ENCODE data around the gene TIMM22.

DNA sequence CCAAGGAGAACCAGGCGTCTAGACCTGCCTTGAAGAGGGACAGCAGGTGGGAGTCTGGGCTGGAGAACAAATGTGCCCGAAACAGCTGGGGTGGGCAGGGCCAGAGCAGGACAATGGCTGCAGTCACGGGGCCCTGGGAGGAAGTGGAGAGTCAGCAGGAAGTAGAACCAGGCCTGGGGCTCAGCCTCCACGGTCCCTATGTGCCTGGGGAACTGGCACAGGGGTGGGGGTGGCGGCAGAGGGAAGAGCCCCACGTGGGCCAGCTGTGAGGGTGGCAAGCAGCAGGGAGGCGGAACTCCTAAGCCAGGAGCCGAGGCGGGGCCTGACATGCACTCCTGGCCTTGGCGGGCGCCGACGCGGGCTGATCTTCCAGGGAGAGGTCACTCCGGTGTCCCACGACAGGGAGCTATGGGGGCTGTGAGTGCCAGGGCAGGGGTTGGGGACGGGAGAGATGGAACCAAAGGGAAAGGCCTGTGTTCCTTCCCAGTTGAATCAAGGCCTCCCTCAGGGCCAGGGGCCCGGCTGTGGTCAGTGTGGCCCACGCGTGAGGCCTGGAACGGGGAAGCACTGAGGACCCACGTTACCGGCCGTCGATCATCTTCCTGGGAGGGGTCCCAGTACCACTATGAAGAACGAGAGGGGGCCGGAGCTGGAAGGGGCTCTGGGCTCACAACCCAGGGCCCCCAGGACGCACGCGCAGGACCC lies 42.7 kb downstream of the TIMM22 start:
- TF ChIP-seq, protein P1, sequence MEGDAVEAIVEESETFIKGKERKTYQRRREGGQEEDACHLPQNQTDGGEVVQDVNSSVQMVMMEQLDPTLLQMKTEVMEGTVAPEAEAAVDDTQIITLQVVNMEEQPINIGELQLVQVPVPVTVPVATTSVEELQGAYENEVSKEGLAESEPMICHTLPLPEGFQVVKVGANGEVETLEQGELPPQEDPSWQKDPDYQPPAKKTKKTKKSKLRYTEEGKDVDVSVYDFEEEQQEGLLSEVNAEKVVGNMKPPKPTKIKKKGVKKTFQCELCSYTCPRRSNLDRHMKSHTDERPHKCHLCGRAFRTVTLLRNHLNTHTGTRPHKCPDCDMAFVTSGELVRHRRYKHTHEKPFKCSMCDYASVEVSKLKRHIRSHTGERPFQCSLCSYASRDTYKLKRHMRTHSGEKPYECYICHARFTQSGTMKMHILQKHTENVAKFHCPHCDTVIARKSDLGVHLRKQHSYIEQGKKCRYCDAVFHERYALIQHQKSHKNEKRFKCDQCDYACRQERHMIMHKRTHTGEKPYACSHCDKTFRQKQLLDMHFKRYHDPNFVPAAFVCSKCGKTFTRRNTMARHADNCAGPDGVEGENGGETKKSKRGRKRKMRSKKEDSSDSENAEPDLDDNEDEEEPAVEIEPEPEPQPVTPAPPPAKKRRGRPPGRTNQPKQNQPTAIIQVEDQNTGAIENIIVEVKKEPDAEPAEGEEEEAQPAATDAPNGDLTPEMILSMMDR (conservative IDR thresholded peaks at IDR 0.05; ENCODE audit: low read depth, low read length), result no peak
- TF ChIP-seq POLR2A (IDR thresholded peaks at IDR 0.05; ENCODE audit: low read depth, low read length), result no peak
- no peak for TF ChIP-seq SMC3 (IDR thresholded peaks at IDR 0.05; ENCODE audit: low read depth, low read length)
- TF ChIP-seq MAZ (IDR thresholded peaks at IDR 0.05; ENCODE audit: borderline replicate concordance, low read depth, low read length), result no peak
- no peak for TF ChIP-seq RAD21 (IDR thresholded peaks at IDR 0.05; ENCODE audit: low read length)
- TF ChIP-seq CHD1 (IDR thresholded peaks at IDR 0.05; ENCODE audit: low read depth, low read length), result no peak
- TF ChIP-seq FOS (IDR thresholded peaks at IDR 0.05; ENCODE audit: low read depth, low read length), result no peak
- TF ChIP-seq, protein P2, sequence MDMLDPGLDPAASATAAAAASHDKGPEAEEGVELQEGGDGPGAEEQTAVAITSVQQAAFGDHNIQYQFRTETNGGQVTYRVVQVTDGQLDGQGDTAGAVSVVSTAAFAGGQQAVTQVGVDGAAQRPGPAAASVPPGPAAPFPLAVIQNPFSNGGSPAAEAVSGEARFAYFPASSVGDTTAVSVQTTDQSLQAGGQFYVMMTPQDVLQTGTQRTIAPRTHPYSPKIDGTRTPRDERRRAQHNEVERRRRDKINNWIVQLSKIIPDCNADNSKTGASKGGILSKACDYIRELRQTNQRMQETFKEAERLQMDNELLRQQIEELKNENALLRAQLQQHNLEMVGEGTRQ (IDR thresholded peaks at IDR 0.05; ENCODE audit: low read depth, low read length), result no peak
- TF ChIP-seq, protein P3, sequence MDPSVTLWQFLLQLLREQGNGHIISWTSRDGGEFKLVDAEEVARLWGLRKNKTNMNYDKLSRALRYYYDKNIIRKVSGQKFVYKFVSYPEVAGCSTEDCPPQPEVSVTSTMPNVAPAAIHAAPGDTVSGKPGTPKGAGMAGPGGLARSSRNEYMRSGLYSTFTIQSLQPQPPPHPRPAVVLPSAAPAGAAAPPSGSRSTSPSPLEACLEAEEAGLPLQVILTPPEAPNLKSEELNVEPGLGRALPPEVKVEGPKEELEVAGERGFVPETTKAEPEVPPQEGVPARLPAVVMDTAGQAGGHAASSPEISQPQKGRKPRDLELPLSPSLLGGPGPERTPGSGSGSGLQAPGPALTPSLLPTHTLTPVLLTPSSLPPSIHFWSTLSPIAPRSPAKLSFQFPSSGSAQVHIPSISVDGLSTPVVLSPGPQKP (IDR thresholded peaks at IDR 0.05; ENCODE audit: borderline replicate concordance, low read depth, low read length), result no peak
